ENCODE data around the gene DUSP12. TPM values are rescaled to one million over a fixed set of nuclear protein-coding genes. Genes with fewer than 3 reads are reported as not detected.

Gene DUSP12
- total and polyA plus RNA-seq, 9 of the 15 experiments (the other 6 are each of a cell fraction or from before 2014, with no cell fraction given), result 10.4 to 81.4 (median 43.6) TPM

- TF ChIP-seq GTF2B (IDR thresholded peaks at IDR 0.05; ENCODE audit: extremely low read depth, insufficient read length) (no peak), ZNF217 (CRISPR knock-in tag; IDR thresholded peaks at IDR 0.05) (no peak), LARP7 (IDR thresholded peaks at IDR 0.05) (no peak), MTA1 (IDR thresholded peaks at IDR 0.05; ENCODE audit: borderline replicate concordance) (no peak), FOXP1 (CRISPR knock-in tag; IDR thresholded peaks at IDR 0.05) (no peak), ZNF740 (CRISPR knock-in tag; IDR thresholded peaks at IDR 0.05) (no peak), ZNF740 (tag; IDR thresholded peaks at IDR 0.05) (no peak; a peak in 1 of 4 replicates), MAZ (CRISPR knock-in tag; conservative IDR thresholded peaks at IDR 0.05 in 1 of 2, IDR thresholded peaks at IDR 0.05 in 1 of 2) (peak; percentile 3 to 8; a peak in 2 of 4 replicates), PBX2 (CRISPR knock-in tag; IDR thresholded peaks at IDR 0.05; ENCODE audit: low read depth) (no peak), PBX2 (tag; conservative IDR thresholded peaks at IDR 0.05; ENCODE audit: low read depth) (no peak), SUPT5H (IDR thresholded peaks at IDR 0.05) (peak; percentile 82), ASH1L (IDR thresholded peaks at IDR 0.05; ENCODE audit: borderline replicate concordance, low read depth, partially characterized antibody) (no peak), ATF4 (CRISPR knock-in tag; IDR thresholded peaks at IDR 0.05) (no peak), ZNF280B (CRISPR knock-in tag; IDR thresholded peaks at IDR 0.05) (no peak), GATAD2B (IDR thresholded peaks at IDR 0.05; ENCODE audit: borderline replicate concordance) (0 out of 2 replicates have a peak, but pooled peaks have one; percentile 22), OTX1 (CRISPR knock-in tag; IDR thresholded peaks at IDR 0.05) (no peak), HINFP (tag; conservative IDR thresholded peaks at IDR 0.05; ENCODE audit: low read depth) (no peak), KLF1 (tag; IDR thresholded peaks at IDR 0.05) (peak; percentile 31; the same call in 1 of the 2 replicates), SREBF1 (IDR thresholded peaks at IDR 0.05; ENCODE audit: borderline replicate concordance, low read depth, low read length) (no peak)
Observed at GRCh38 chr1:161727256-161727924, 22.2 kb upstream of the DUSP12 start (continued).
